HPDE6-E6E7 (cell line): ENCODE measurements around the gene DEPDC1B.
"Not testable (repeated sequence)": the region's sequence is repeated elsewhere in the genome, so short reads cannot be mapped to it uniquely, and the experiment has no call there.

Experiments used
- DNase-seq: peaks from one replicate; pipeline ENCODE4 v3.0.0; 2011; ENCODE audit warnings: missing footprints; ENCODE audit errors: extremely low spot score

Gene DEPDC1B

DNA sequence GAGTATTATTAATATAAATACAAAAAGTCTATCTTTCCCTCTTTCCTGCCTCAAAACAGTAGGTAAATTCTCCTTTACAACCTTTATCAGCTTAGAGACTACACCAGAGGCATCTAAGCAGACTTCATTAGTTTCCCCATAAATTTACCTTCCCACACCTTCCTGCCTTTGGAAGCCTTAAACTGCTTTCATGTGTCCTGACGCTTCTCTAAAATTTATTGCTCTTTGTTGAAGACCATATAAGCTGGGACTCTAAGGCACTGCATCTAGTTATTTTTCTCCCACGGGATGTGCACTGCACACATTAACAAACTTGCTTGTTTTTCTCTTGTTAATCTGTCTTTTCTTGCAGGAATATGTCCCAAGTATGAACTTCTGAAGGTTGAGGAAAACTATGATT lies 51.8 kb downstream of the DEPDC1B start:
- DNase-seq: no peak

GRCh38 chr5:60640901-60641300 lies 59.1 kb downstream of the DEPDC1B start:
- no peak for DNase-seq

- DNase-seq: no peak
These were observed 60.4 kb downstream of the DEPDC1B start for GRCh38 chr5:60639544-60639943.

DNA sequence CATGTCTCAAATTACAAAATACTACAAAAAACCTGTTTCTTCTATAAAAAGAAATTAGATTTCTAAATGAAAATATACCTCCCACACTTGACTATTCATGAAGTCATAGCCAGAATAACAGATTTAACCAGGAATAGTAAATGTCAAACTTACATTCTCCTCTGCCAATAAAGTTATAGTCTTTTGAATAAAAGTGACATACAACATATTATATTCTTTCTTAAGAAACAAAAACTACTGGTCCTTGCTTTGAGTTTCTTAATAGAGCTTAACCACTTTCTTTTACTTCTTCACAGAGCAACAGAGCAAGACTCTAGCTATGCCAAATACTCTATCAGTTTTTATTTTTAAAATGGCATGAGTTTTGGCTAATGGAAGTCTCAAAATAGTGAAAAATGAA lies 61.7 kb downstream of the DEPDC1B start:
- DNase-seq: no peak

DNA sequence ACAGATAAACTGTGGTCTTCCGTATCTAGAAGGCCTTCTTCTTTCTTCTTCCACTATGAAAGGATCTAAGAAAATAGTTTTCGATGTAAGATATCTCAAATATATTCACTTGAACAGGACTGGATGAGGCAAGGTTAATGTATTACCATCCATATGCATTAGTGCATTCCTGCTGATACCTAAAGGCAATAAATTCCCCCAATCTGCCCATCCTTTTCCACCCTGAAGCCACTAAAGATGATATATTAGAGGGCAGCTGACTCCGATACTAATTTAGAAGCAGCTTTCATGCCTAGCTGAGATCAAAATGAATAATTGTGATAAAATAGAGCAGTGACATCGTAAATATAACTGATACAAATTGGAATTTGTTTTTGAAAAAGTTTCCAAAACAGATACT lies 63.3 kb downstream of the DEPDC1B start:
- DNase-seq: no peak

DNA sequence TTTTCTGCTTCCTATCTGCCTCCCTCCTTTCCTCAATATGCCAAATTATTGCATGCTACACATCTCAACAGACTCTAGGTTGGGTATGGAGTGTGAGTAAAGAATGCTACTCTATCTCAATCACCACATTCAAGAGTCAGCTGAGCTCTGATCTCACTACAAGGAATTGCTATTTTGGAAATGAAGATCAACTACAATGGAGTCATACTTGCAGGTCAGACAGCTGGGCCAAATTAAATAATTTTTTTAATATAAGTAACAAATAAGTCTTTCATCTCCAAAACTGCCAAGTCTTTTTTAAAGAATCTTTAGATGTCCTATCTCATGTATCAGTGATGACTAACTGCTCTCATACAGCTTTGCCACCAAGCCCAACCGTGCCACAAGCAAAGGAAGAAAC lies 64.0 kb downstream of the DEPDC1B start:
- no peak for DNase-seq

- no peak for DNase-seq
These were observed 65.9 kb downstream of the DEPDC1B start for GRCh38 chr5:60634051-60634450.

GRCh38 chr5:60633341-60633740 lies 66.6 kb downstream of the DEPDC1B start:
- peak; percentile 11 for DNase-seq

DNA sequence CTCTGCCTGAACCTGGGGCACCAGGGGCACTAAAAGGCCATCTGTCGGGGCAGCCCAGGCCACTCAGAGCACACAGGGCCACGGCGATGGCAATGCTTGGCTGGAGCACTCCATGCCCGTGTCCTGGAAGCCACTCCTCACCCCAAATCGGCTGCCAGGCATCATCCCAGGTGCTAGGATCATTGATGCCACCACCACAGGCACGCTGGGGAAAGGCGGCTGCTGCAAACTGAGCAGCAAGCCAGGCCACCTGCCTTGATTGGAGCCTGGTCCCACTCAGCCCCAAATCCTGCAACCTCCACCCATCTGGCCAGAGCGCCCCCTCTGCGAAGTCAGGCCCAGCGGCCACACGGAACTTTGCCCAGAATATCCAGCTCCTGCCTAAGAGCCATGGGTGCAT lies 67.8 kb downstream of the DEPDC1B start:
- no peak for DNase-seq

- DNase-seq: no peak
These were observed 69.1 kb downstream of the DEPDC1B start for GRCh38 chr5:60630836-60631235.

GRCh38 chr5:60630179-60630578 lies 69.8 kb downstream of the DEPDC1B start:
- DNase-seq: no peak

DNA sequence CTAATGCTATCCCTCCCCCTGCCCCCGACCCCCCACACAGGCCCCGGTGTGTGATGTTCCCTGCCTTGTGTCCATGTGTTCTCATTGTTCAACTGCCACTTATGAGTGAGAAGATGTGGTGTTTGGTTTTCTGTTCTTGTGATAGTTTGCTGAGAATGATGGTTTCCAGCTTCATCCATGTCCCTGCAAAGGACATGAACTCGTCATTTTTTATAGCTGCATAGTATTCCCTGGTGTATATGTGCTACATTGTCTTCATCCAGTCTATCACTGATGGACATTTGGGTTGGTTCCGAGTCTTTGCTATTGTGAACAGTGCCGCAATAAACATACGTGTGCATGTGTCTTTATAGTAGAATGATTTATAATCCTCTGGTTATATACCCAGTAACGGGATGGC lies 75.1 kb downstream of the DEPDC1B start:
- not testable (repeated sequence) for DNase-seq

DNA sequence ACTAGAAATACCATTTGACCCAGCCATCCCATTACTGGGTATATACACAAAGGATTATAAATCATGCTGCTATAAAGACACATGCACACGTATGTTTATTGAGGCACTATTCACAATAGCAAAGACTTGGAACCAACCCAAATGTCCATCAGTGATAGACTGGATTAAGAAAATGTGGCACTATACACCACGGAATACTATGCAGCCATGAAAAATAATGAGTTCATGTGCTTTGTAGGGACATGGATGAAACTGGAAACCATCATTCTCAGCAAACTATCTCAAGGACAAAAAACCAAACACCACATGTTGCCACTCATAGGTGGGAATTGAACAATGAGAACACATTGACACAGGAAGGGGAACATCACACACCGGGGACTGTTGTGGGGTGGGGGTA lies 79.2 kb downstream of the DEPDC1B start:
- not testable (repeated sequence) for DNase-seq

- DNase-seq: no peak
These were observed 86.1 kb downstream of the DEPDC1B start for GRCh38 chr5:60613826-60614225.

DNA sequence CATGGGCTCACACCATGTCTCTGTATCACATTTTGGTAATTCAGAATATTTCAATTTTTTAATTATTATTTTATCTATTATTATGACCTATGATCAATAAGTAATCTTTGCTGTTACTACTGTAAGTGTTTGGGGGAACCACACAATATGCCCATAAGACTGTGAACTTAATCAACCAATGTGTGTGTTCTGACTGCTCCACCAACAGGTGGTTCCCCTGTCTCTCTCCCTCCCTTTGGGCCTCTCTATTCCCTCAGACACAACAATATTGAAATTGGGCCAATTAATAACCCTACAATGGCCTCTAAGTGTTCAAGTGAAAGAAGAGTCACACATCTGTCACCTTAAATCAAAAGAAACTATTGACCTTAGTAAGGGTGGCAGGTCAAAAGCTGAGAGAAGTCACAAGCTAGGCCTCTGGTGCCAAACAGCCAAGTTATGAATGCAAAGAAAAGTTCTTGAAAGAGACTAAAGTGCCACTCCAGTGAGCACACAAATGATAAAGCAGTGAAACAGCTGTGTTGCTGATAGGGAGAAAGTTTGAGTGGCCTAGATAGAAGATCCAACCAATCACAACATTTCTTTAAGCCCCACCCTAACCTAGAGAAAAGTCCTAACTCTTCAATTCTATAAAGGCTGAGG lies 88.7 kb downstream of the DEPDC1B start:
- no peak for DNase-seq

- no peak for DNase-seq
These were observed 95.2 kb downstream of the DEPDC1B start for GRCh38 chr5:60604771-60605170.

DNA sequence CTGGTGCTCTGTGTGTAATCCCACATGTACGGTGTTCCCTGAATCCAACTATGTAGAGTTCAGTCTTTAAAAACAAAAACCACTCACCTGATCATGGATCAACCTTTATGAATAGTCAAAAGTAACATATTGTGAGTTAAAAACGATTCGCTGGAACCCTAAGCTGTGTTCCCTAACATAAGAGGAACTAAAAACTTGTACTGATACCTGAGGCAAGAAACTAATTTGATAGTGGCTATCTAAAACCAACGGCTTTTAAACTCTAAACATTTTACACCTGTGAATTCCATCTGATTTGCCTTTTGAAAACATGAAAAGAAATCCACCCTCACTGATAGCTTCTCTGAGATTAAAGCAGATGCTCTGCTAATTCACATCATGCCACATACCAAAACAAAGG lies 101.5 kb downstream of the DEPDC1B start:
- DNase-seq: no peak

DNA sequence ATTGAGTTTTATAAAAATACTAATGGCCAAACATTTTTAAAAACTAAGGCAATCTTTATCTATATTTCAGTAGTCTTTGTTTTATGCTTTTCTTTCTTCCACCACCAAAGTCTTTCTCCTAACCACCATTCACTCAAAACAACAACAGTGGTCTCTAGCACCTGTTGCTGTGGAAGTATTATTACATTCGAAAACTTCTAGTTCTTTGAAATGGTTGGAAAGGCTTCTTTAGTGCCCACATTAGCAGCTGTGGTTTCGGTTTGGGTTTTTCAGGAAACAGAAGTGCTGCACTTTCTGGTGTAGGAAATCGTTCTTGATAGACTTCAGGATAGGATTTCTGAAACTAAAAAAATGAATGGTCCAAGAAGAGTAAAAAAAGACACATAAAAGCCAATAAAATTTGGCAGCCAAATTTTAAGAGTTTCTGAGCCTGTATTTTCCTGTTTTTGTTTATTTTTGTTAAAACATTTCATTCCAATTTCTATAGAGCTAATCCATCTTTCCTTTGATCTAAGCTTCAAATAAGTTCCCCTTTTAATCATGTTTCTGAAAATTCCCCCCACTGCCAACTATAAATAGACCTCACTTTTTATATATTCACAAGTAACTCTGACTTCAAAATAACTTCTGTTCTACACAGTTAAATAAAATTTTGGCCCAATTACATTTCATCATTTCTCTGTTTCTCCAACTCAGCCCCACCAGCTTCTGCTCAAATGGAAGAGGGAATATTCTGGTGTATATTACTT lies 102.2 kb downstream of the DEPDC1B start:
- no peak for DNase-seq

- DNase-seq: no peak
These were observed 105.1 kb downstream of the DEPDC1B start for GRCh38 chr5:60594715-60595477.

GRCh38 chr5:60590172-60590571 lies 109.8 kb downstream of the DEPDC1B start:
- no peak for DNase-seq

- not testable (repeated sequence) for DNase-seq
These were observed 112.7 kb downstream of the DEPDC1B start for GRCh38 chr5:60587312-60587711.

- no peak for DNase-seq
These were observed 113.6 kb downstream of the DEPDC1B start for GRCh38 chr5:60586307-60586901.
